PC-3 (cell line): ENCODE measurements around the gene YPEL2.

ENCODE experiments used
- EZH2 ChIP-seq: fragments of 300-600 bp; sonication (generic); IDR thresholded peaks from one replicate; pipeline ENCODE4 v1.6.1; 2017; ENCODE audit warnings: antibody characterized with exemption, mild to moderate bottlenecking, low read length; ENCODE audit not compliant: unreplicated experiment
- EZH2phosphoT487 ChIP-seq: fragments of 300-600 bp; sonication (generic); IDR thresholded peaks from 2 replicates; pipeline ENCODE4 v1.6.1; 2018; ENCODE audit warnings: mild to moderate bottlenecking, antibody characterized with exemption, low read length, borderline replicate concordance
- TF ChIP-seq, protein P1 (sequence below): fragments of 300-600 bp; sonication (generic); conservative IDR thresholded peaks from 2 replicates; pipeline ENCODE4 v1.5.1; 2017; ENCODE audit warnings: antibody characterized with exemption, low read depth, mild to moderate bottlenecking, low read length

DNA sequence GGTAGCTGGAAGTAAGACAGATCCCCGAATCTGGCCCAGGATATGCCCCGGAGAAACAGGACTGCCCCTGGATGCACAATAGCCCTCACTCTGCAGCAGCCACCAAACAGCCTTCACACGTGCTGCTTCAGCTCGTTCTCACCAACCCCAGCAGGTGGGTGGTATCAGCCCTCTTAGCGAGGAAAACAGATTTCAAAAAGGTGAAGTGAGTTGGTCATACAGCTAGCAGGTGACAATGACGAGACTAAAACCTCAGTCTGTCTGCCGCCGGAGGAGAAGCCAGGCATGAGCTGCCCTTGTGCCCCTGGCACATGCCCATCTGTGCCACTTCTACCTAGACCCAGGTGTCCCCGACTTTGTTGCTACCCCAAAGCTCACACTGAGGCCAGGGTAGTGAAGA lies 92.4 kb downstream of the YPEL2 start:
- TF ChIP-seq, protein P1, sequence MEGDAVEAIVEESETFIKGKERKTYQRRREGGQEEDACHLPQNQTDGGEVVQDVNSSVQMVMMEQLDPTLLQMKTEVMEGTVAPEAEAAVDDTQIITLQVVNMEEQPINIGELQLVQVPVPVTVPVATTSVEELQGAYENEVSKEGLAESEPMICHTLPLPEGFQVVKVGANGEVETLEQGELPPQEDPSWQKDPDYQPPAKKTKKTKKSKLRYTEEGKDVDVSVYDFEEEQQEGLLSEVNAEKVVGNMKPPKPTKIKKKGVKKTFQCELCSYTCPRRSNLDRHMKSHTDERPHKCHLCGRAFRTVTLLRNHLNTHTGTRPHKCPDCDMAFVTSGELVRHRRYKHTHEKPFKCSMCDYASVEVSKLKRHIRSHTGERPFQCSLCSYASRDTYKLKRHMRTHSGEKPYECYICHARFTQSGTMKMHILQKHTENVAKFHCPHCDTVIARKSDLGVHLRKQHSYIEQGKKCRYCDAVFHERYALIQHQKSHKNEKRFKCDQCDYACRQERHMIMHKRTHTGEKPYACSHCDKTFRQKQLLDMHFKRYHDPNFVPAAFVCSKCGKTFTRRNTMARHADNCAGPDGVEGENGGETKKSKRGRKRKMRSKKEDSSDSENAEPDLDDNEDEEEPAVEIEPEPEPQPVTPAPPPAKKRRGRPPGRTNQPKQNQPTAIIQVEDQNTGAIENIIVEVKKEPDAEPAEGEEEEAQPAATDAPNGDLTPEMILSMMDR = no peak
- TF ChIP-seq EZH2 (no peak), EZH2phosphoT487 (no peak)
